Esophagus (tissue), 2 donors: Measurements from ENCODE around the gene HEXD. TPM values are rescaled to one million over a fixed set of nuclear protein-coding genes. Genes with fewer than 3 reads are reported as not detected.
"Not testable (repeated sequence)": the region's sequence is repeated elsewhere in the genome, so short reads cannot be mapped to it uniquely, and the experiment has no call there.

Experiments used
- H3K27ac ChIP-seq, 2 donors: one replicate each; pipeline ENCODE4 v1.5.1; 2013; ENCODE audit warnings: low read depth in 2 of 2, mild to moderate bottlenecking in 2 of 2, inconsistent platforms in 1 of 2, low read length in 1 of 2, moderate library complexity in 1 of 2
- H3K27me3 ChIP-seq, 2 donors: one replicate each; pipeline ENCODE4 v1.6.1; 2013; ENCODE audit warnings: low read length in 2 of 2, control low read depth in 1 of 2, mild to moderate bottlenecking in 1 of 2; ENCODE audit not compliant: insufficient read depth in 2 of 2, control insufficient read depth in 1 of 2
- H3K36me3 ChIP-seq, 2 donors: one replicate each; pipeline ENCODE4 v1.6.1; 2013; ENCODE audit warnings: low read length in 1 of 2; ENCODE audit not compliant: control insufficient read depth in 2 of 2, insufficient read depth in 2 of 2
- H3K4me1 ChIP-seq, 2 donors: one replicate each; pipeline ENCODE4 v1.6.1; 2013; ENCODE audit warnings: low read length in 1 of 2; ENCODE audit not compliant: control insufficient read depth in 2 of 2, insufficient read depth in 2 of 2
- H3K4me3 ChIP-seq, 2 donors: one replicate each; pipeline ENCODE4 v1.5.1; 2013; ENCODE audit warnings: low read length in 2 of 2, mild to moderate bottlenecking in 2 of 2, low read depth in 1 of 2, moderate library complexity in 1 of 2
- H3K9me3 ChIP-seq, 2 donors: one replicate each; pipeline ENCODE4 v1.6.1; 2013; ENCODE audit warnings: mild to moderate bottlenecking in 2 of 2, low read depth in 1 of 2, low read length in 1 of 2, moderate library complexity in 1 of 2; ENCODE audit not compliant: control insufficient read depth in 2 of 2, insufficient read depth in 1 of 2
- whole genome bisulfite sequencing, 2 donors: extraction: QIAGEN DNeasy Blood & Tissue Kit; methylation state at CpG; one replicate each; pipeline ENCODE4 v1.1.7; 2013; 5-methylcytosine and 5-hydroxymethylcytosine counted together
- polyA plus RNA-seq, 2 donors: library from polyadenylated mRNA; stranded (reverse); fragments of 200-250 nt; gene quantifications; one replicate each; pipeline ENCODE4 v1.2.3, GENCODE V29; 2013
- donor health status: healthy with polysubstance abuse.
- donor health status: Bipolar disorder and iron deficiency.

Gene HEXD
- polyA plus RNA-seq, 2 donors = 24.0 to 46.5 TPM

GRCh38 chr17:82403662-82404660 lies 14.2 kb upstream of the HEXD start:
- Histone ChIP-seq H3K36me3 (peaks cover 9 to 16% of the 10 kb centered on the region in 2 donors), H3K4me3 (no peak overlapping the region), H3K27me3 (no peaks in the 10 kb centered on the region), H3K27ac (no peak overlapping the region), H3K9me3 (no peaks in the 10 kb centered on the region), H3K4me1 (peaks cover 4 to 5% of the 10 kb centered on the region in 2 donors)
- 95 to 96% methylated on average over 67 of the region's 67 CpGs for WGBS, 2 donors

- Histone ChIP-seq H3K27me3 (no peaks in the 10 kb centered on the region), H3K36me3 (peaks cover 9 to 13% of the 10 kb centered on the region in 2 donors), H3K4me1 (peaks cover 0 to 4% of the 10 kb centered on the region in 2 donors), H3K9me3 (no peaks in the 10 kb centered on the region), H3K27ac (no peak overlapping the region), H3K4me3 (no peak overlapping the region)
- WGBS, 2 donors = 84 to 91% methylated on average over 14 of the region's 14 CpGs
These were observed 13.1 kb upstream of the HEXD start for GRCh38 chr17:82405051-82405450.

GRCh38 chr17:82406131-82406671 lies 11.9 kb upstream of the HEXD start:
- Histone ChIP-seq H3K27me3 (no peaks in the 10 kb centered on the region), H3K4me1 (peaks cover 0 to 4% of the 10 kb centered on the region in 2 donors), H3K27ac (no peak overlapping the region), H3K36me3 (peaks cover 9 to 13% of the 10 kb centered on the region in 2 donors), H3K9me3 (no peaks in the 10 kb centered on the region), H3K4me3 (no peak overlapping the region)
- 93 to 95% methylated on average over 14 of the region's 14 CpGs for WGBS, 2 donors

- peaks cover 0 to 4% of the 10 kb centered on the region in 2 donors for H3K4me1 ChIP-seq
- H3K36me3 ChIP-seq = peaks cover 9 to 13% of the 10 kb centered on the region in 2 donors
- H3K27ac ChIP-seq = no peak overlapping the region
- H3K9me3 ChIP-seq = no peaks in the 10 kb centered on the region
- H3K27me3 ChIP-seq = no peaks in the 10 kb centered on the region
- 65 to 71% methylated on average over 13 of the region's 13 CpGs for WGBS, 2 donors
- no peak overlapping the region for H3K4me3 ChIP-seq
These were observed 10.9 kb upstream of the HEXD start for GRCh38 chr17:82407255-82407654.

GRCh38 chr17:82408288-82408937 lies 9.7 kb upstream of the HEXD start:
- 89 to 90% methylated on average over 15 of the region's 15 CpGs for WGBS, 2 donors
- Histone ChIP-seq H3K4me3 (no peak overlapping the region), H3K9me3 (no peaks in the 10 kb centered on the region), H3K27me3 (no peaks in the 10 kb centered on the region), H3K27ac (no peak overlapping the region), H3K36me3 (peaks cover 6 to 13% of the 10 kb centered on the region in 2 donors), H3K4me1 (peaks cover 0 to 4% of the 10 kb centered on the region in 2 donors)

- Histone ChIP-seq H3K36me3 (peaks cover 2 to 9% of the 10 kb centered on the region in 2 donors), H3K27ac (no peak overlapping the region), H3K4me1 (peaks cover 0 to 4% of the 10 kb centered on the region in 2 donors), H3K27me3 (no peaks in the 10 kb centered on the region), H3K9me3 (no peaks in the 10 kb centered on the region), H3K4me3 (no peak overlapping the region)
- WGBS, 2 donors = 93 to 96% methylated on average over 21 of the region's 21 CpGs
These were observed 9.2 kb upstream of the HEXD start for GRCh38 chr17:82408938-82409318.

- no peak overlapping the region for H3K4me3 ChIP-seq
- H3K9me3 ChIP-seq = no peaks in the 10 kb centered on the region
- H3K4me1 ChIP-seq = peaks cover 0 to 2% of the 10 kb centered on the region in 2 donors
- H3K27me3 ChIP-seq = no peaks in the 10 kb centered on the region
- no peak overlapping the region for H3K27ac ChIP-seq
- WGBS, 2 donors = 92% methylated on average over 14 of the region's 14 CpGs
- peaks cover 0 to 9% of the 10 kb centered on the region in 2 donors for H3K36me3 ChIP-seq
These were observed 8.0 kb upstream of the HEXD start for GRCh38 chr17:82410014-82410716.

GRCh38 chr17:82411396-82412053 lies 6.6 kb upstream of the HEXD start:
- WGBS, 2 donors = 93 to 95% methylated on average over 24 of the region's 24 CpGs
- H3K36me3 ChIP-seq = peaks cover 0 to 9% of the 10 kb centered on the region in 2 donors

GRCh38 chr17:82412081-82412480 lies 6.1 kb upstream of the HEXD start:
- not testable (repeated sequence) for H3K27me3 ChIP-seq, H3K4me1 ChIP-seq, H3K9me3 ChIP-seq, H3K27ac ChIP-seq, H3K4me3 ChIP-seq, H3K36me3 ChIP-seq
- 90 to 95% methylated on average over 15 to 16 of the region's 16 CpGs for WGBS, 2 donors

More at GRCh38 chr17:82411396-82412053, 6.6 kb upstream of the HEXD start:
- H3K4me3 ChIP-seq = no peak overlapping the region
- no peaks in the 10 kb centered on the region for H3K9me3 ChIP-seq
- no peak overlapping the region for H3K27ac ChIP-seq
- no peaks in the 10 kb centered on the region for H3K27me3 ChIP-seq
- peaks cover 0 to 2% of the 10 kb centered on the region in 2 donors for H3K4me1 ChIP-seq
